Effector CD8-positive, alpha-beta T cell (primary cell): ENCODE measurements around the gene BCDIN3D.
A peak's percentile ranks its signal among the peaks of the same experiment; 100 is the strongest.
"Not testable (repeated sequence)": the region's sequence is repeated elsewhere in the genome, so short reads cannot be mapped to it uniquely, and the experiment has no call there.

Experiments used
- DNase-seq: peaks from one replicate; lab custom pipeline; 2025; lab: John Stamatoyannopoulos, UW

BCDIN3D gene

DNA sequence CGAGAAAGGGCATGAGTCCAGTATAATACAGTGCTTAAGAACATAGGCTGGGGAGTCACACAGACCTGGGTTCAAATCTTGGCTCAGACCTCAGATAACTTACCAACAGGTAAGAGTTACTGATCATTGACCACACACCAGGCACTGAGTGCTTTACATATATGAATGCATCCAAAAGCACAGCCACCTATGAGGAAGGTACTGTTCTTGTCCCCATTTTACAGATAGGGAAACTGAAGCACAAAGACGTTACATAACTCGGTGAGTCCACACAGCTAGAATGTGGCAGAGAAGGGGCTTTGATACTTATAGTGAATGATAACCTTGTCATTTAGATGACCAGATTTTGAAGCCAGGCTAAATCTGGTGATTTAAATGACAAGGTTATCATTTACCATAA, 33.2 kb upstream of the BCDIN3D start:
- no peak for DNase-seq

DNA sequence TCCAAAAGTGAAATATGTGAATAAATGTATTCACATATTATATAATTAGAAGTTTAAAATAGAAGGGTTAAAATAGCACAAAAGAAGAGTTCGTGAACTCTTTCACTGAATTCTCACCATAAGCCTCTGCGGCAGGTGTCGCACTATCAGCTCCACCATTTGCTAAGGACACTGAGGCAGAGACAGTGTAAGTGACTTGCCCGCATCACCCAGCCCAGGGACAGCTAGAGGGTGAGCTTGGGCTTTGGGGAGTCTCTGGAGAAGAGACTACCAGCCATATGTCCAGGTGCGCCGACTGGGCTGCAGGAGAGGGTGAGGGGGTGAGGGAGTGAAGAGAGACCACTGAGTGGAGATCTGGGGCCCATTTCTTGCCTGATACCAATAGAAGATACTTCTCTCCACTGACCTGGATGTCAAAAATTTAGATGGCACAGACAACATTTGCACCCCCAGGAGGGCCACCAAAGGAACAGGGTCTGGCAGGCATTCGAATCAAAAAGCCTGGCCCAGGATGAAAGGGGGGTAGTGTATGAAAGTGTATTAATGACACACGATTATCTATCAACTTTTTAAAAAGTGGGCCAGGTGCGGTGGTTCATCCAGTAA, 32.3 kb upstream of the BCDIN3D start:
- no peak for DNase-seq

GRCh38 chr12:49874142-49874897, 31.4 kb upstream of the BCDIN3D start:
- DNase-seq, result no peak

DNA sequence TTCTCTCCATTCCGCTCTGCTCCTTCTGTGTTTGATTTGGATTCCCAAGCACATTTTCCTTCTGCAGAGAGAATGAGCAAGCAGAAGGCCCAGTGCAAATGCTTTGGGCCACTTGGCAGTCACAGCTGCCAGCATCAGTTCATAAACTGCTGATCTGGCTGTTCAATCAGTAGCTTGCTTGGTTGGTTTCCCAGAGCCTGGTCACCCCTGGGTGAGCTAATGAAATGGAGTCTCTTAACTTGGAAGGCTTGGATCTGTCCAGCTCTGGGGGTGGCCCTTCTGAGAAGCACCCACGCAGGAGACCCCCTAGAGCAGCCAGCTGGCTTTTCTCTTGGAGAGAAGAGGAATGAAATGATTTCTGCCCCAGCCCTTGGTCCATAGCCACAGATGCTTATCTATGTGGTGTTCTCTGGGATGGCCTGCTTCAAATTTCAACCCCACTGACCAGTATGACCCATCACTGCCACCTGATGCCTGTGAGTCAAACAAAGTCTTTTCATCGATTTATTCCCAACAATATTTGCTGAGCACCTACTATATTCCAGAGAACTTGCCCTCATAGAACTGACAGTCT, 30.5 kb upstream of the BCDIN3D start:
- DNase-seq, result no peak

GRCh38 chr12:49872781-49873181, 29.9 kb upstream of the BCDIN3D start:
- no peak for DNase-seq

DNA sequence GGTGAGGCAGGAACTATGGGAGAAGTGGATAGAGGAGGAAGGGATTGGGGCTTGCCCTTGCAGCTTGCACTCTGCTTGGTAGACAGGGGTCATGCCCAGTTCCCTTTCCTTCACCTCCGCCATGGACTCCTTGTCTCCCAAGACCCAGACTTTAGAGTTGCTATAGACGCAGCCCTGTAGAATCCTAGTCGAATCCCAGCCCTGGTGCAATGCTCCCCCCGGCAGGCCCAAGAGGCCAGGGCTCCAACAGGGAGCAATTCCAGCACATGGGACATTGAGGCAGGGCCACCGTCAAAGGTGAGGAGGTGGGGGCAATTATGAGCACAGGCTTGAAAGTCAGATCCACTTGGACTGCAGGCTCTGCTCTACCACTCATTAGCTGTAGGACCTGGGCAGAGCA, 29.5 kb upstream of the BCDIN3D start:
- DNase-seq, result no peak

DNA sequence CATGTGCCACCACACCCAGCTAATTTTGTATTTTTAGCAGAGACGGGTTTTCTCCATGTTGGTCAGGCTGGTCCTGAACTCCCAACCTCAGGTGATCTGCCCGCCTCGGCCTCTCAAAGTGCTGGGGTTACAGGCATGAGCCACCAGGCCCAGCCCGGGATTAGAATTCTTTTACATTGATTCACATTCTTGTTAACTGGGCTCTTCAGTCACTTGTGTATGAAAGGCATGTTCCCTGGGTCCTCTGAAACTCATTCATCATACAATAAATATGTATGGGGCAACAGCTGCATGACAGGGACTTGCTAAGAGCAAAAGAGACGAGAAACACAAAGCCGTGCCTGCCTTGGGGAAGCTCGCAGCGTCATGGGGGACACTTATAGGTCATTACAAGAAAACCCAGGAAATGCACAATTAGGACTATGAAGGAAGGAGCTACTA, 28.9 kb upstream of the BCDIN3D start:
- DNase-seq, result not testable (repeated sequence)

- no peak for DNase-seq
Measured at GRCh38 chr12:49871263-49871561, 28.3 kb upstream of the BCDIN3D start.

DNA sequence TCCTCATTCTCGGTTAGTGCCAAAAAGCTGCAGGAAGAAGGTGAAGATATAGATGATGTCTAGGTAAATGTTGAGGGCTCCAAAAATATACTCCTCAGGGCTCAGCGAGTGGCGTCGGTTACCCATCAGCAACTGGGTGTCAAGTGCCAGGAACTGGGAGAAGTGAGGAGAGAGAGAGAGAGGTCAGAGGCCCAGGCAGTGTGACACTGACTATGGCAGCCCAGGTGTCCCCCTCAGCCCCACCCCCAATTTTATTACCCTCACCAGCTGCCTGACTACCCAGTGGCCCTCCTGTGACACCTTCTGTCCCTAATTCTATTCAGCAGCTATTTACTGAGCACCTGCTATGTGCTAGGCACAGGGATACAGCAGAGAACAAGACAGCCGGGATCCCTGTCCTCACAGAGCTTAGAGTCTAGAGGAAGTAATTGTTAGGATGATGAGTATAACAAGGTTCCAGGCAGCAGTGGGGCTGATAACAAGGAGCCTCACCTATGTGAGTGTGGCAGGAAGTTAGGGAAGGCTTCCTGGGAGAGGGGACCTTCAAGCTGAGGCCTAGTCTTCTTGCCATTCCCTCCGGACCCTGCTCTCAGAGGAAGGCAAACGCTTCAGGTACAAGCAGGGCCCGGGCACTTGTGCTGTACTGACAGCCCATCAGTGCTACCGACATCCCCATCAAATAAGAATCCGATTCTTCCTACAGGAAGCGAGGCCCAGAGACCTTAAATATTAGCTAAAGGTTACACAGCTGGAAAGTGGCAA, 27.8 kb upstream of the BCDIN3D start:
- DNase-seq, result no peak

- no peak for DNase-seq
Measured at GRCh38 chr12:49869816-49870500, 27.1 kb upstream of the BCDIN3D start.

- no peak for DNase-seq
Measured at GRCh38 chr12:49868952-49869815, 26.3 kb upstream of the BCDIN3D start.

GRCh38 chr12:49868449-49868848, 25.5 kb upstream of the BCDIN3D start:
- DNase-seq, result no peak

DNA sequence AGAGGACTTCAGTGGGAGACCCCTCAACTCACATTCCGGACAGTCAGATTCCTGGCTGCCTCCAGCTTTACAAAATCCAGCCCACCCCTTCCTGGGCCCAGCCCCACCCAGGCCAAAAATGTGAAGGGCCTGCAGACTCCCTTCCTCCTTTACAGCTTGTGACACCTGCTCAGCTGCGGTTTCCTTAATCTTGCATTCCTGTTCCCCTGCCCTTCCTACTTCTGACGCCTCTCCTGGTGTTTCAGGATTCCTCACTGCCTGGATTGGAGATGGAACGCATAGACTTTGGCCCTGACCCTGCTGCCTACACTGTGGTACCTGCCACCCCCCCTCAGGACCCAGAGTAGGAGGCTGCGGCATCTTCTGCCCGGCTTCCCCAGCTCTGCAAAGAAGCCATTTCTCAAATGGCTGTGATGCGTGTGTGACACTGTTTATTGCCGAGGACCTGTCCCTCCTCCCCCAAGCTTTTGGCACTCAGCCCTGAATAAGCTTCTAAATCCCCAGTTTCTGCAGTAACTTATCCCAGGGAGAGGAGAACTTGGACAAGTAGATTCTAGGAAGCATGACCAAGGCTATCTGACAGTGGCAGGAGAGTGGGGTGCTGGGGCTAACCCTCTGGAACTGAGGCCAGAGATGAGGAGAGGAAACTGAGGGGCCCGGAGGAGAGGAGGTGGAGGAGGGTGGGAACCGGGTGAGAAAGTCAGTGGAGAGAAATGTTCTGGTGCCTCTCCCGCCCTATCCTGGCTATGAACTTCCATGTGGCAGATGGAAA, 24.9 kb upstream of the BCDIN3D start:
- no peak for DNase-seq

DNA sequence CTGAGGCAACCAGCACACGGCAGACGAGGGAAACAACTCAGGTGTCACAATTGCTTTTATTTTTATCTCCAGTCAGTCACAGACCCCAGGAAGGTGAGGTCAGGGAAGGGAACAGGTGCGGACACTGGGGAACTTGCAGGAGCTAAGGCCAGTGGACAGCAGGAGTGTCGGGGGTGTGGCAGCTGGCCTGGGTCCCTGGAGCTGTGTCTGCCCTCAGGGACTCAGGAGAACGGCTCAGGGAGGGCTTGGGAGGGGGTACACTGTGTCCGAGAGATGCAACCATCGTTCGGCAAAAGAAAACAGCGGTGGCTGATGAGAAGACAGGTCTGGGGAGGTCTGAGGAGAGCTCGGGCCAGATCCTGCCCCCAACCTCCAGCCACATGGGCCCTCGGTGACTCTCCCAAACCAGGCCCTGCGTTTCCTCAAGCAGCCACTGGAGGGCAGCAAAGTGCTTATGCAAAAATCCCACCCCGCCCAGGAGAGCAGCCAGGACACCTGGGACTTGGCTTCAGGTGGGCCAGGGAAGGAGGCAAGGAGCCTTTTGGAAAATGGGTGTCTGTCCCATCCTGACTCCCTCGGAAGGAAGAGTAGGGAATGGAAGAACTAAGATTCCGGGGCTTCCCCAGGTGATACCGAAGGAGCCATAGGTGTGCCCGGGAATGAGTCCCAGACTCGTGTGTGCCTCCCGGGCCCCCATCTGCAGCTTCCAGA, 24.1 kb upstream of the BCDIN3D start:
- peak; percentile 58 for DNase-seq

DNA sequence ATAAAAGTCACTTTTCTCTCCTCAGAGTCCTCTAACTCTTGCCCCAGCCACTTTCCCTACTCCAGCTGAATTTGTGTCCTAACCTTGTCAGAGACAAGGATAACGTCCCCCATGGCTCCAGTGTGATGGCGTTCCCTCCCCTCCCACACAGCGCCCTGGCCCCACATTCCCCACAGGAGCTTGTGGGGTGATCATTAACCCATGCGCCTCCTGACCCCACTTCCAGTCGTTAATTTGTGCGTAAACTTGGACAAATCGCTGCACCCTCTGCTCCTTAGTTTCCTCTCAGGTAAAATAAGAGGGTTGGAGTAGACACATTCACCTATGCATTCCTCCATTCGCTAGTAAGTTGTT, 22.9 kb upstream of the BCDIN3D start:
- no peak for DNase-seq

GRCh38 chr12:49865109-49865781, 22.3 kb upstream of the BCDIN3D start:
- DNase-seq, result no peak

DNA sequence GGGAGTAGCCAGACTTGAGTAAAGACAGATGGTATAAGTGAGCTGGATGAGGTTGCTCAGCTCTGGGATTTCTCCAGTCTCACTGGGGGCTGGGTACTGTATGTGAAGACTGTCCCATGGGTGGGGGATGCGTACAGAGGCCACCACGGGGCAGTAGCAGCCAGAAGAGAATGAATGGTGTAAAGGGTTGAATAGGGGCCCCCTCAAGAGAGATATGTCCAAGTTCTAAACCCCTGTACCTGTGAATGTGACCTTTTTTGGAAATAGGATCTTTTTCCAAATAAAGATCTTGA, 21.8 kb upstream of the BCDIN3D start:
- no peak for DNase-seq

GRCh38 chr12:49863946-49864797, 21.3 kb upstream of the BCDIN3D start:
- no peak for DNase-seq

DNA sequence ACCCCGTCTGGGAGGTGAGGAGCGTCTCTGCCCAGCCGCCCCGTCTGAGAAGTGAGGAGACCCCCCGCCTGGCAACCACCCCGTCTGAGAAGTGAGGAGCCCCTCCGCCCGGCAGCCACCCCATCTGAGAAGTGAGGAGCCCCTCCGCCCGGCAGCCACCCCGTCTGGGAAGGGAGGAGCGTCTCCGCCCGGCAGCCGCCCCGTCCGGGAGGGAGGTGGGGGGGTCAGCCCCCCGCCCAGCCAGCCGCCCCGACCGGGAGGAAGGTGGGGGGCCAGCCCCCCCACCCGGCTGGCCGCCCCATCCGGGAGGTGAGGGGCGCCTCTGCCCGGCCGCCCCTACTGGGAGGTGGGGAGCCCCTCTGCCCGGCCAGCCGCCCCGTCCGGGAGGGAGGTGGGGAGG, 18.0 kb upstream of the BCDIN3D start:
- DNase-seq, result not testable (repeated sequence)
